Fibroblast of skin of abdomen (primary cell): Measurements from ENCODE around the gene INPP1.

Experiments
- DNase-seq: peaks from one replicate; pipeline ENCODE4 v3.0.0-alpha.2; 2013

Gene INPP1

GRCh38 chr2:190410166-190410565 lies 66.8 kb downstream of the INPP1 start:
- DNase-seq = no peak

GRCh38 chr2:190412966-190413365 lies 69.6 kb downstream of the INPP1 start:
- no peak for DNase-seq

- no peak for DNase-seq
Observed at GRCh38 chr2:190413421-190413820, 70.0 kb downstream of the INPP1 start.

- no peak for DNase-seq
Observed at GRCh38 chr2:190415251-190415650, 71.9 kb downstream of the INPP1 start.

GRCh38 chr2:190415794-190416775 lies 72.7 kb downstream of the INPP1 start:
- DNase-seq = no peak

DNA sequence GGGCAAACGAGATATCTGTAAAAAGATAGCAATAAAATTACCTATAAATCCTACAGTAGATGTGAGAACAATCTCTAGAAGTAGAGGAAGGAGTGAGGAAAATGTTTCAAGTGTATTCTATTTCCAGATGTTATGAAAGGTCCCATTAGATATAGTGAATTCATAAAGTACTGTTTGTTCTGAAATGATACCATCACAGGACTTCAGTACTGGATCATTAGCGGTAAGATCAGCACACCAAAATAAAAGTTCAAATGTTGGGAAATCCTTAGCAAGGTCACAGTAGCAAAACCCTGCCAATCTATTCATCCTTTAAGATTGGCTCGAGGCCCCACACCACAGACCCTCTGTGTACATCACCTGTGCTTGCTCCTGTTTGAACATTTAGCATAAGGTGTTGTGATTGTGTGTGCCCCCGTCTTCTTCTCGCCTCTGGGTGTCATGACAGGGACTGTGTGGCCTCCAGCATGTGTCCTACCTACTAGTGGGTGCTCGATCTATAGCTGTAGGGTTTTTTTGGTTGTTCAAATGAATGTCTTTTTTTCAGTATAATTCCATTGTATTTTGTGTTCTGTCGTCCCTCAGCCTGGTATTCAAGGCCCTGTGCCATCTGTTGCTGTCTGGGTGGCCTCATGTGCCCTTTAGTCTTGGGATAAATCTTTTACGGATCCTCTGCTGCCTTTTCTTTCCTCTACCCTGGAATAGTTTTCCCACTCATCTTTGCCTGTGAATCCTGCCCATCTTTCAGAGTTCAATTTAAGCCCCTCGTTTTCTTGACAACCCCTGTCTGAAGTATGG lies 73.9 kb downstream of the INPP1 start:
- no peak for DNase-seq

DNA sequence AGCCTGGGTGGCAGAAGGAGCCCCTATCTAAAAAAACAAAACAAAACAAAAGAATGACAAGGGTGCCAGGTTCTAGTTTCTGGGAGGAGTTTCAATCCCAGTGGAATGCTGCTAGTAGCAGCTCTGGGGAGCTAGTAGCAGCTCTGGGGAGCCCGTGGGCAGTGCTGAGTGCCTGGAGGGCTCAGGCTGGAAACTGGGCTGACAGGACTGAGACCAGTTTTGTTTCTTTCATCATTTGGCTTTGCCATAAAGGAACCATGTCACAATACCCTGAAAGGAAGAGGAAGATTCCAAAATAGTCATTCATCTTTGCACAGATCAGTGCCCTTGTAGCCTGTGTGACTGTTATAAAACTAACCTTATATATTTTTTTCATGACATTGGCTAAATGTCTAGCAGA lies 75.3 kb downstream of the INPP1 start:
- no peak for DNase-seq

GRCh38 chr2:190420801-190421200 lies 77.4 kb downstream of the INPP1 start:
- no peak for DNase-seq
